ENCODE data around the gene SAFB2.
A peak's percentile ranks its signal among the peaks of the same experiment; 100 is the strongest.

Gene SAFB2

GRCh38 chr19:5621945-5622464, 571 bp downstream of the SAFB2 start:
- peak overlapping the region; percentile 99 for H3K4me3 ChIP-seq (ENCODE audit: low read depth, low read length)
- no peak for DNase-seq (ENCODE audit: low read depth, low spot score)
- in situ Hi-C loops (cut with HindIII; ENCODE audit: low sequenced_read_pairs): no loop called here
- no peak for TF ChIP-seq CTCF (IDR thresholded peaks at IDR 0.05; ENCODE audit: low read depth, low read length)

GRCh38 chr19:5621311-5621944, 1.1 kb downstream of the SAFB2 start:
- no peak for TF ChIP-seq CTCF (IDR thresholded peaks at IDR 0.05; ENCODE audit: low read depth, low read length)
- in situ Hi-C loops (cut with HindIII; ENCODE audit: low sequenced_read_pairs): no loop called here
- no peak for DNase-seq (ENCODE audit: low read depth, low spot score)
- peak overlapping the region; percentile 99 for H3K4me3 ChIP-seq (ENCODE audit: low read depth, low read length)

- no peak for DNase-seq (ENCODE audit: low read depth, low spot score)
- H3K4me3 ChIP-seq (ENCODE audit: low read depth, low read length): no peak overlapping the region
- no peak for TF ChIP-seq CTCF (IDR thresholded peaks at IDR 0.05; ENCODE audit: low read depth, low read length)
- in situ Hi-C loops (cut with HindIII; ENCODE audit: low sequenced_read_pairs): no loop called here
These were observed 2.6 kb downstream of the SAFB2 start for GRCh38 chr19:5619946-5620345.

- in situ Hi-C loops (cut with HindIII; ENCODE audit: low sequenced_read_pairs): no loop called here
- no peak overlapping the region for H3K4me3 ChIP-seq (ENCODE audit: low read depth, low read length)
- TF ChIP-seq CTCF (IDR thresholded peaks at IDR 0.05; ENCODE audit: low read depth, low read length): no peak
- no peak for DNase-seq (ENCODE audit: low read depth, low spot score)
These were observed 4.0 kb downstream of the SAFB2 start for GRCh38 chr19:5618591-5618990.

GRCh38 chr19:5617080-5617479, 5.5 kb downstream of the SAFB2 start:
- no peak for TF ChIP-seq CTCF (IDR thresholded peaks at IDR 0.05; ENCODE audit: low read depth, low read length)
- no peak for DNase-seq (ENCODE audit: low read depth, low spot score)
- in situ Hi-C loops (cut with HindIII; ENCODE audit: low sequenced_read_pairs): no loop called here
- no peak overlapping the region for H3K4me3 ChIP-seq (ENCODE audit: low read depth, low read length)

- H3K4me3 ChIP-seq (ENCODE audit: low read depth, low read length): no peak overlapping the region
- DNase-seq (ENCODE audit: low read depth, low spot score): peak; percentile 42
- in situ Hi-C loops (cut with HindIII; ENCODE audit: low sequenced_read_pairs): no loop called here
- no peak for TF ChIP-seq CTCF (IDR thresholded peaks at IDR 0.05; ENCODE audit: low read depth, low read length)
These were observed 6.7 kb downstream of the SAFB2 start for GRCh38 chr19:5615756-5616327.

Measured in astrocyte of the spinal cord (primary cell).